PC-9 (cell line): ENCODE results near the gene STX5.

Experiments used
- CTCF ChIP-seq: fragments of 200-600 bp; sonication (generic); conservative IDR thresholded peaks from 2 replicates; pipeline ENCODE4 v1.6.1; 2017; ENCODE audit warnings: mixed run types, antibody characterized with exemption, mild to moderate bottlenecking, moderate library complexity
- EZH2 ChIP-seq: fragments of 200-600 bp; sonication (generic); IDR thresholded peaks from 2 replicates; pipeline ENCODE4 v1.8.0; 2017; ENCODE audit warnings: antibody characterized with exemption, low read depth

GRCh38 chr11:62851807-62852522 is 20.1 kb upstream of the STX5 start:
- TF ChIP-seq CTCF (no peak), EZH2 (no peak)
